ENCODE data around the gene IP6K3. TPM values are rescaled to one million over a fixed set of nuclear protein-coding genes. Genes with fewer than 3 reads are reported as not detected.

Gene IP6K3
- total RNA-seq, 1 donor from 2014 or later = 2.9 TPM

DNA sequence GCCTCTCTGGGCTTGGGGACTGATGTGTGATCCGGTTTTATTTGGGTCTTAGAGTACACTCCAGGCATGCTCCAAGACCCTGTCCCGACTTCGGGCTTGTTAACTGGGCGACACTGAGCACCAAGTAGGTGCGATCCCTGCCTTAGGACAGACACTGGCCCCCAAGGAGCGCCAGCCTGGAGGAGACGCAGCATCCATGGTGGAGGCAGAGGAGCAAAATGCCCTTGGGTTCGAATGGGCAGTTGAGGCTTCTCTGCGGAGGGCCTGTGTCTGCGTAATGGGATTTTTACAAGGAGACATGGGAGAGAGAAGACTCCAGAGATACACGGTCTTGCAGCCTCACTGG is 42.8 kb upstream of the IP6K3 start:
- peaks cover 10% of the 10 kb centered on the region for H3K36me3 Mint-ChIP-seq
- peaks cover 44% of the 10 kb centered on the region for H3K79me2 ChIP-seq (ENCODE audit: low read depth)
- peaks cover 36% of the 10 kb centered on the region for H4K20me1 ChIP-seq (ENCODE audit: low read depth)
- H3K27ac Mint-ChIP-seq = peak overlapping the region; percentile 95
- TF ChIP-seq EZH2phosphoT487 (IDR thresholded peaks at IDR 0.05) = no peak
- TF ChIP-seq, protein P1, sequence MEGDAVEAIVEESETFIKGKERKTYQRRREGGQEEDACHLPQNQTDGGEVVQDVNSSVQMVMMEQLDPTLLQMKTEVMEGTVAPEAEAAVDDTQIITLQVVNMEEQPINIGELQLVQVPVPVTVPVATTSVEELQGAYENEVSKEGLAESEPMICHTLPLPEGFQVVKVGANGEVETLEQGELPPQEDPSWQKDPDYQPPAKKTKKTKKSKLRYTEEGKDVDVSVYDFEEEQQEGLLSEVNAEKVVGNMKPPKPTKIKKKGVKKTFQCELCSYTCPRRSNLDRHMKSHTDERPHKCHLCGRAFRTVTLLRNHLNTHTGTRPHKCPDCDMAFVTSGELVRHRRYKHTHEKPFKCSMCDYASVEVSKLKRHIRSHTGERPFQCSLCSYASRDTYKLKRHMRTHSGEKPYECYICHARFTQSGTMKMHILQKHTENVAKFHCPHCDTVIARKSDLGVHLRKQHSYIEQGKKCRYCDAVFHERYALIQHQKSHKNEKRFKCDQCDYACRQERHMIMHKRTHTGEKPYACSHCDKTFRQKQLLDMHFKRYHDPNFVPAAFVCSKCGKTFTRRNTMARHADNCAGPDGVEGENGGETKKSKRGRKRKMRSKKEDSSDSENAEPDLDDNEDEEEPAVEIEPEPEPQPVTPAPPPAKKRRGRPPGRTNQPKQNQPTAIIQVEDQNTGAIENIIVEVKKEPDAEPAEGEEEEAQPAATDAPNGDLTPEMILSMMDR (IDR thresholded peaks at IDR 0.05) = no peak
- no peak for TF ChIP-seq EZH2 (IDR thresholded peaks at IDR 0.05)
- no peak for DNase-seq (ENCODE audit: low spot score)
- H3F3A ChIP-seq (ENCODE audit: low read depth) = peaks cover 29% of the 10 kb centered on the region
- H3K4me1 ChIP-seq = peaks cover 39% of the 10 kb centered on the region
- no peak overlapping the region for H3K27ac ChIP-seq
- peak overlapping the region; percentile 78 for H3K4me3 ChIP-seq
- no peaks in the 10 kb centered on the region for H3K36me3 ChIP-seq
- H3K9me3 ChIP-seq (ENCODE audit: low read depth) = no peaks in the 10 kb centered on the region
- H3K4me1 Mint-ChIP-seq = peaks cover 70% of the 10 kb centered on the region
- H3K4me3 Mint-ChIP-seq = peak overlapping the region; percentile 85
- no peaks in the 10 kb centered on the region for H3K9me3 Mint-ChIP-seq
- H3K27me3 ChIP-seq = no peaks in the 10 kb centered on the region
- no peak overlapping the region for H3K9ac ChIP-seq
- H2AFZ ChIP-seq (replicated peaks) = peak overlapping the region; percentile 81
- H3K4me2 ChIP-seq = peak overlapping the region; percentile 93
- H3K27me3 Mint-ChIP-seq (ENCODE audit: insufficient read depth, low read depth) = peaks cover 9% of the 10 kb centered on the region

DNA sequence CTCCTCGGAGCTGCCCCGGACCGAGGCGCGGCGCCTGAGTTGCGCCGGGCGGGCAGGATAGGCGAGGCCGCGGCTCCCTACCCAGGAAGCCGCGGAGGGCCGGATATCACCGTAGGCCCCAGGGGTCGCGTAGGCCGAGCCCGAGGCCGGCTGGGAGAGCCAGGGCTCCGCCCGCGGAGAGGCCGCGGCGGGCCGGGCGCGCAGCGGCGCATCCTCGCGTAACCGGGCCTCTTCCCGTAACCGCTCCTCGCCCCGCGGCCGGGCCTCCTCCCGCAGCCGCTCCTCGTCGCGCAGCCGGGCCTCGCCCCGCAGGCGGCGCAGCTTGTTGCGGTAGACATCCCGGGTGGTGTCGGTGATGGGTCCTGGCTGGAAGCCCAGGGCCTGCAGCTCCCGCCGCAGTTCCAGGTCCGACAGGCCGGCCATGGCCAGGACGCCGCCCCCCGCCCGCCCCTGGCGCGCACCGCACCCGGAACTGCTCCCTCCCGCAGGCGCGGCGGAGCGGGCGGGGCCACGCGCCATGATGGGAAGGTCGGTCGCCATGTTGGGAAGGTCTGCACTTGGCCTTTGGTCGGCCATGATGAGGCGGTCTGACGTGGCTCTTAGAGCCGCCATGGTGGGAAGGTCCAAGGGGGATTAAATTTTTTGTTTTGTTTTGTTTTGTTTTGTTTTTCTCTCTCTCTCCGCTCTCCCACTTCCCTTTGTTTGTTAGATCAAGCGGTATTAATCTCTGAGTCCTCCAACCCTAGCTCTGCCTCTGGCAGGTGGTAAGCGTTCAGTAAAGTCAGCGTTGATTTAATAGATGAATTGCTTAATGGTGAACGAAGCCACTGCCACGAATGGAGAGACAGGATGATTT is 42.2 kb upstream of the IP6K3 start, which contains the start of gene LEMD2:
TSS of gene LEMD2 (minus strand) at position 437 of the 856 bp plus-strand sequence. CDS start at position 423, 14 bp downstream.
- H3K4me1 ChIP-seq = peaks cover 37% of the 10 kb centered on the region
- peak; percentile 91 for DNase-seq (ENCODE audit: low spot score)
- H3K4me3 ChIP-seq = peak within 1 kb of the TSS; percentile 78
- H3K9me3 ChIP-seq (ENCODE audit: low read depth) = no peaks in the 10 kb centered on the region
- H3K79me2 ChIP-seq (ENCODE audit: low read depth) = peaks cover 44% of the 10 kb centered on the region
- peak within 1 kb of the TSS; percentile 27 for H3K27ac ChIP-seq
- no peaks in the 10 kb centered on the region for H3K27me3 ChIP-seq
- H3K9ac ChIP-seq = peak within 1 kb of the TSS; percentile 86
- no peaks in the 10 kb centered on the region for H3K9me3 Mint-ChIP-seq
- H4K20me1 ChIP-seq (ENCODE audit: low read depth) = peaks cover 38% of the 10 kb centered on the region
- H3K27me3 Mint-ChIP-seq (ENCODE audit: insufficient read depth, low read depth) = peaks cover 9% of the 10 kb centered on the region
- peaks cover 70% of the 10 kb centered on the region for H3K4me1 Mint-ChIP-seq
- peak within 1 kb of the TSS; percentile 96 for H3K4me3 Mint-ChIP-seq
- H2AFZ ChIP-seq (replicated peaks) = peak within 1 kb of the TSS; percentile 81
- H3K36me3 Mint-ChIP-seq = peaks cover 16% of the 10 kb centered on the region
- peak; percentile 49 for TF ChIP-seq EZH2 (IDR thresholded peaks at IDR 0.05)
- TF ChIP-seq, protein P1 (IDR thresholded peaks at IDR 0.05) = no peak
- H3K36me3 ChIP-seq = no peaks in the 10 kb centered on the region
- peak within 1 kb of the TSS; percentile 95 for H3K27ac Mint-ChIP-seq
- H3K4me2 ChIP-seq = peak within 1 kb of the TSS; percentile 93
- H3F3A ChIP-seq (ENCODE audit: low read depth) = peaks cover 29% of the 10 kb centered on the region

DNA sequence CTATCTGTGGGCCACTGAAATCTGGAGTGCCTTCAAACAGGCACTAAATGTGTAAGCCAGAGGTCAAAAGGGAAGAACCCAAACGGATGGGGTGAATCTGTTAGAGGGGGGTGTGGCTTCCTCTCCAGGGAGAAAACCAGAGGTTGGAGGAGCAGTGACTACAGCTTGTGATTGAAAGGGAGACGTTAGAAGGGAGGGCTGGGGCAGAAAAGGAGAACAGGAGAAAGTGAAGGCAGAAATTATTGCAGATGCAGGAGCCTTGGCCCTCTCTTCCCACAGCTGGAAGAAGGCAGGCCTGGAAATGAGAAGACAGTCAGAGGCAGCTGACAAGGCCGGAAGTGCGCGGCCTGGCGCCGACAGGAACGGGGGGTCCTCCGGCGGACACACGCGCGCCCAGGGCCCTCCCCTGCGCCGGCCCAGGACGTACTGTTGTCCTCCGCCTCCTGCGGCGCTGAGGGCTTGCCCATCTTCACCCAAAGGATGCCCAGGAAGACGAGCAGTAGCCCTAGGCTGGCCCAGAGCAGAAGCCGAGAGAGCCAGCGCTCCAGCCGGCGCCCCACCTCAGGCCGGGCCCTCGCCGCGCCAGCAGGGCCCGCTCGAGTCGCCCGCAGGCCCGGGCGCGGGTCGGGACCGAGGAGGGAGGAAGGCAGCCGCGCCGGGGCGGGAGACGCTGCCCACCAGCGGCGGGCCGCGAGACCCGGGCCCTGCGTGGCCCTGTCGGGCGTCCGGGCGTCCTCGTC is 41.4 kb upstream of the IP6K3 start:
- peaks cover 36% of the 10 kb centered on the region for H3K4me1 ChIP-seq
- TF ChIP-seq, protein P1 (IDR thresholded peaks at IDR 0.05) = peak; percentile 10
- no peak for TF ChIP-seq EZH2 (IDR thresholded peaks at IDR 0.05)
- peak overlapping the region; percentile 27 for H3K27ac ChIP-seq
- H2AFZ ChIP-seq (replicated peaks) = no peak overlapping the region
- DNase-seq (ENCODE audit: low spot score) = peak; percentile 54
- Mint-ChIP-seq H3K27me3 (ENCODE audit: insufficient read depth, low read depth) (peaks cover 9% of the 10 kb centered on the region), H3K4me1 (peaks cover 71% of the 10 kb centered on the region), H3K9me3 (no peaks in the 10 kb centered on the region), H3K4me3 (peak overlapping the region; percentile 96), H3K27ac (peak overlapping the region; percentile 84), H3K36me3 (peaks cover 23% of the 10 kb centered on the region)
- H3K36me3 ChIP-seq = no peaks in the 10 kb centered on the region
- peak overlapping the region; percentile 86 for H3K9ac ChIP-seq
- peak overlapping the region; percentile 93 for H3K4me2 ChIP-seq
- peaks cover 29% of the 10 kb centered on the region for H3F3A ChIP-seq (ENCODE audit: low read depth)
- no peaks in the 10 kb centered on the region for H3K27me3 ChIP-seq
- peak overlapping the region; percentile 78 for H3K4me3 ChIP-seq
- no peaks in the 10 kb centered on the region for H3K9me3 ChIP-seq (ENCODE audit: low read depth)
- peaks cover 44% of the 10 kb centered on the region for H3K79me2 ChIP-seq (ENCODE audit: low read depth)
- peaks cover 41% of the 10 kb centered on the region for H4K20me1 ChIP-seq (ENCODE audit: low read depth)

Data from neural progenitor cell (in vitro differentiated cells).